G401 (cell line): ENCODE measurements around the gene ZBTB38. TPM values are rescaled to one million over a fixed set of nuclear protein-coding genes. Genes with fewer than 3 reads are reported as not detected.

Experiments used
- DNase-seq: peaks from one replicate; pipeline ENCODE4 v3.0.0-alpha.2; 2015; ENCODE audit warnings: low spot score
- in situ Hi-C: cut with HindIII; loops from 2 replicates; pipeline ENCODE4 v1.10.0; 2016; ENCODE audit warnings: low sequenced_read_pairs, mixed read lengths
- total RNA-seq: library from RNA; depleted of rRNA; stranded (reverse); fragments of >200 nt; shearing (Covaris generic); gene quantifications from 2 replicates; pipeline ENCODE4 v1.2.3, GENCODE V29; 2014

ZBTB38 gene
- total RNA-seq, 1 experiment from 2014 or later, result 7.4 TPM

- DNase-seq, result peak; percentile 63
- in situ Hi-C loops, result no loop called here
These were observed 15.3 kb downstream of the ZBTB38 start for GRCh38 chr3:141383555-141384129.

DNA sequence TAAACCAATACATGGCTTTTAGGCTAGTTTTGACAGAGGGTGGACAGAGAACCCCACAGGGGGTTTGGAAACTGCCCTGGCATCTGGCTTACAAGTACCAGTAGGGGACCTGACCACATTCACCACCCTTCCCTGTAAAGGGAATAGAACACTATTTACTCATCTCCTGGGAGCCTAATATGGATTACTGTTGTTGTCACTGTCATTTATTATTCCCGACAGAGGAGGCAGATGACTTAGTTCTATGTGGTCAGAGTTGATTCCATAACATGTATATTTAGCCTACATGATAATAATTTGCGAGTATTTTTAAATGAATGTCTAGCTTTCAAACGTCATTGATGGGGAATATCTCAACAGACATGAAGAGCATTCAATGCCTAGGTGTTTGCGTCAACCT is 15.9 kb downstream of the ZBTB38 start:
- DNase-seq, result no peak

GRCh38 chr3:141384575-141384974 is 16.3 kb downstream of the ZBTB38 start:
- in situ Hi-C loops, result no loop called here

More for the DNA sequence above, 15.9 kb downstream of the ZBTB38 start:
- in situ Hi-C loops, result no loop called here

DNA sequence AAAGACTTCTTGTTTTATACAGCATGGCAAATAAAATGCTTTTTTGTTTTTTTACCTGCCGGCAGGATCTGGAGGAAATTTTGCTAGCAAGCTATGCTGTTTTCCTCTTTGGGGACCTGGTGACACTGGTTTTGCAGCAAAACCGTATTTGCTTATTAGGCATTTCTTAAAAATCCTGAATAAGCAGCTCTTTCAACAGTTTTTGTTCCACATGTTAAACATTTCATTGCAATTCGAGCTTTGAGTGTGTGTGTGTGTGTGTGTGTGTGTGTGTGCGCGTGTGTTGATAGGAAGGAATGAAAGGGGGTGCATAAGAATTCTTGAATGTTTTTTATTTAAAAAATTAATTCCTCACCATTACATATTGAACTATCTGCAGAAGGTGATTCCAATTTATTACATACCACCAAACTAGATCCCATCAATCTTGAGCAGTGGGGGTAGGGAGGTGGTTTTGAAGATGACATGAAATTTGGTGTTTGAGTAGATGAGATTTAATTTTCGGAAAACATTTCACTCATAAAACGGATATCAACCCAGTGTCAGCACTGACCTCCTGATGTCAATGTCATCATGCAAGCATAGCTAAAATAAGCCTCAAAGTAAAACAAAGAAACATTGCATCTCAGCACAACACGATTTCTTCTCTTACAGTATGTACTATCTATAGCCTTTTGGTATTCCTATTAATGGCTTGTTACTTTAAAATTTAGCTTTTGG is 17.3 kb downstream of the ZBTB38 start:
- DNase-seq, result peak; percentile 51
- in situ Hi-C loops, result no loop called here

More at GRCh38 chr3:141384575-141384974, 16.3 kb downstream of the ZBTB38 start:
- DNase-seq, result peak; percentile 80

DNA sequence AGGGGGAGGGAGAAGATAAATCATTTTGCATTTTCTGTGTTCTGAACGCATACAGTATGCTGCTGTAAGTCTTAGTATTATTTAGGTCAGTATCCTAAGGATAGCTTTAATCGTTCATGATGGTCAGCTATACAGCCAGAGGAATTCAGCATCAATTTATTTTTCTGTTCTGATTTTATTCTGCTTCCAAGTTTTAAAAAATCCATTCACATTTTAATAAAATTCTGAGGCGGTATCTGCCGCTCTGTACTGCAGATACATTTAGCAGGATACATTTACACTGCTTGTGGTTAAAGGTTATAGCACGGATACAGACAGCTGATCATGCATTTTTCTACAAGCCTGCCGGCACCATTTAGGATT is 17.8 kb downstream of the ZBTB38 start:
- peak; percentile 64 for DNase-seq
- in situ Hi-C loops, result no loop called here

- in situ Hi-C loops, result no loop called here
- DNase-seq, result peak; percentile 91
These were observed 18.4 kb downstream of the ZBTB38 start for GRCh38 chr3:141386611-141387111.

DNA sequence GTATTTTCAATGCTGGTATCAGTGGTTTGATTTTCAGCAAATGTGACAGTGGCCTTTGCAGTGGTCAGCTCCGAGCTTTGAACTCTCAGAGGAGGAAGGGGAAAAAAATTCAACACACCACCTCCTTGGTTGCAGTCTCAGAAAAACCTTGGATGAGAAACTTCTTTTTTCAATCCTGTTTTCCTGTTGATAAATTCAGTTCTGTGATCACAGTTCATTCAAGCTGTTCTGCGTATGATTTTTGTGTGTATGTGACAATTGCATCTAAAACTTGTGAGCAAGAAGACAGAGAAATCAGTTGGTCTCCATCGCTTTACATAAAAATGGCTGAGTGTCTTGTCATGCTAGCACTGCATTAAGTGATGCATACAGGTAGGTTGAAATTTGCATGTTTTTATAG is 19.2 kb downstream of the ZBTB38 start:
- in situ Hi-C loops, result no loop called here
- DNase-seq, result peak; percentile 64

GRCh38 chr3:141388395-141388794 is 20.1 kb downstream of the ZBTB38 start:
- in situ Hi-C loops, result no loop called here
- peak; percentile 42 for DNase-seq

- in situ Hi-C loops, result no loop called here
- DNase-seq, result peak; percentile 68
These were observed 20.7 kb downstream of the ZBTB38 start for GRCh38 chr3:141388823-141389621.

DNA sequence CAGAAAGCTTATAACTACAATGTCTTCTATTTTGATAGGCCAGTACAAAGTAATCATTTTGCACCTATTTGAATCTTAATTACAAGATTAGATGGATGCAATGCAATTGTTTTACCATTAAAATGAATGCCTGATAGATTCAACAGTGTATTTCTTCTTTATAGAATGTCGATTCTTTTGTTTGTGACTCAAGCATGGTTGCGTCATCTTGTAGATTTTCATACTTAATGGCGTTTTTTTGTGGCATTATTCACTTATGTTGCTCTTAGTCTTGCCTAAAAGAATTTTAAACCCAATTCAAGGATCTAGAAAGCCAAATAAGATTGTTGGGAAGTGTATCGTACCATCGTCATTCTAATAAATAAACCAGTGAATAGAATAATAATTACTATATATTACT is 21.4 kb downstream of the ZBTB38 start:
- in situ Hi-C loops, result no loop called here
- DNase-seq, result no peak

DNA sequence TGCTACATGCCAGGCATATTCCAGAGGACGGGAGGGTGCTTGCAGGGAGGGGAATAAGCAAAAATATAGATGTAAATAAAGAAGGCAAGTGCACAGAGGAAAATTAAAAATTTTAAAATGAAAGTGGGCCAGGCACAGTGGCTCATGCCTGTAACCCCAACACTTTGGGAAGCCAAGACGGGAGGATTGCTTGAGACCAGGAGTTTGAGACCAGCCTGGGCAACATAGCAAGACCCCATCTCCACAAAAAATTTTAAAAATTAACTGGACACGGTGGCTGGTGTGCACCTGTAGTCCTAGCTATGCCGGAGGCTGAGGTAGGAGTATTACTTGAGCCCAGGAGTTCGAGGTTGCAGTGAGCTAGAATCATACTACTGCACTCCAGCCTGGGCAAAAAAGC is 22.4 kb downstream of the ZBTB38 start:
- in situ Hi-C loops, result no loop called here
- no peak for DNase-seq

GRCh38 chr3:141391298-141391990 is 23.1 kb downstream of the ZBTB38 start:
- DNase-seq, result peak; percentile 10
- in situ Hi-C loops, result no loop called here

DNA sequence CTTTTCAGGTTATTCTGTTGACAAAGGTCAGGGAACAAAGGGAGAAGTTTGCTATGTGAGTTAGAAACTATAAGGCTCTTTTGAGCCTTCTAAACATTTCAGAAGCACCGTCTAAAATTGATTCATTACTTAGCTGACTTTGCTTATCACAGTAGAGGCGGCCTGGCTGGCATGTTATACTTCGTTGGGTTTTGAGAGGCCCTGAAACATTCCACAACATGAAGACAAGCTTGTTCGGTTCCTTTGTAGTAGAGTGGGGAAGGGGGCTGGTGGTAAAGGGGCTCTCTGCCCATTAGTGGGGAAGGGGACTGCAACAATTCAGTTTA is 23.6 kb downstream of the ZBTB38 start:
- no peak for DNase-seq
- in situ Hi-C loops, result no loop called here

DNA sequence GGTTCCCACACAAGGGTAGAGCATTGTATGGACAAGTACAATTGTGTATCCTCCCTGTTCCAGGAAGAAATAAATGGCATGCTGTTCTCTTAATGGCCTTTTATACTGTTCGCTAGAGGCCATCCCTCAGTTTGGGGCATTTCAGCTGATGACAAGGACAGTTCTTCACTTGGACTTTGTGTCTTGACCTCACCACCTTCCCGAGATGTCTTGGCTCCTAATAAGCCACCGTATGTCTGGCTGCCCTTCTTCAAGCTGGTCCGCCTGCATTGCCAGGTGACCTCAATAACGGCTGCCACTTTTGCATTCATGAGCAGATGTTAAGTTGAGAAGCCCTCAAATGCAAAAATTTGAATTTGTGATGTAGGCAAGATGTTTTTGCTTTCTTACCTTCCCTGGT is 24.1 kb downstream of the ZBTB38 start:
- DNase-seq, result peak; percentile 87
- in situ Hi-C loops, result no loop called here

- peak; percentile 62 for DNase-seq
- in situ Hi-C loops, result no loop called here
These were observed 24.8 kb downstream of the ZBTB38 start for GRCh38 chr3:141392897-141393734.

DNA sequence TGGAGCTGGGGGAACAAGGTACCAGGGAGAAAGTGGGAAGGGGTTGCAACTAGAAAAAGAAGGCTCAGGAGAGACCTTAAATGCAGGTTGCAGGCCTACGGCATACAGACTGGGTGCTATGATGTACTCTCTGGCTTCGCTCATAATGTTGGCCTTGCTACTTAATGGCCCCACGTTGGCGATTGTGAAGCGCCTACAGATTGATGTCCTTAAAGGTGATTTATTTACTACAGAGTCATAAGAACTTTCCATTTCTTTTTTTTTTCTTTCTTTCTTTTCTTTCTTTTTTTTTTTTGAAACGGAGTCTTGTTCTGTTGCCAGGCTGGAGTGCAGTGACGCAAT is 25.4 kb downstream of the ZBTB38 start:
- in situ Hi-C loops, result no loop called here
- DNase-seq, result no peak

GRCh38 chr3:141394560-141394959 is 26.3 kb downstream of the ZBTB38 start:
- no peak for DNase-seq
- in situ Hi-C loops, result no loop called here

DNA sequence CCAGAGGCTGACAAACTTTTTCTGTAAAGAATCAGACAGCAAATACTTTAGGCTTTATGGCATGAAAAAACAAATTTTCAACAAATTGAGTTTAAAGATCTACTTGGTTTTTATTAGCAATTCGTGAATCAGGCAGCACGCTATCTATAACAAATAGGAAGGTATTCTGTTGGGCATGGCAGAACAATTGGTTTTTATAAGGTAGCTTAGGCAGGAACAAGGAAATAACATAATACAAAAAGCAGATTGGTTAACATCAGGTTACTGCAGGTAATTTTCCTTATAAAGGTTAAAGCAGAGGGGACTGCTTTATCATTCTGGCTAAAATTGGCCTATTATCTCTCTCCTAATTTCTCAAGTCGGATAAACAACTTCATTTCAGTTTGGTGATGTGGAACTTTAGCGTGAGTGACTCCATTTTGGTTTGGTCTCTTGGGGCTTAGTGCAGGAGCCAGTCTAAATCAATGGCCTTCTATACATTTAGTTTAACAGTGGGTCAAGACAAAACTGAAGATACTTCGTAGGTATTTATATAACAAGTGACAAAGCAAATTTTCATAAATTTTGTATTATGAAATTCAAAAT is 26.8 kb downstream of the ZBTB38 start:
- no peak for DNase-seq
- in situ Hi-C loops, result no loop called here

DNA sequence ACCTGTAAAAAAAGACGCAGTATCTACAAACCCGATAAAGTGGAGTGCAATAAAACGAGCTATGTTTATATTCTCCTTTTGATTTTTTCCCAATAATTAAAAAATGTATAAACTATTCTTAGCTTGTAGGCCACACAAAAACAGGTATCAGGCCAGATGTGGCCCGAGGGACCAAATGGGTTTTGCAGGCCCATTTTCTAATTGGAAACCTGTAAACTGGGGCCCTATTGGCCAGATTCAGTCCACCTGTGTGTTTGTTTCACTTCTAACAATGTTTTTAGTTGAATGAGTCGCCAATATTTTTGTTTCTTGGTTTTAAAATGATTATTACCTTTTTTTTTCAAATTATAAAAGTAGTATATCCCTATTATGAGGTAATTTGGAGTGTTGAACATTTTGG is 29.7 kb downstream of the ZBTB38 start:
- in situ Hi-C loops, result no loop called here
- DNase-seq, result no peak
